GM12873 (cell line): ENCODE results near the gene MEGF9.

Experiments
- TF ChIP-seq, protein P1 (sequence below): IDR thresholded peaks from 2 replicates; pipeline ENCODE4 v1.5.1; 2012; ENCODE audit warnings: low read depth, mild to moderate bottlenecking, moderate library complexity, low read length, control low read depth; ENCODE audit not compliant: insufficient read depth; ENCODE audit errors: missing control alignments

MEGF9 gene

DNA sequence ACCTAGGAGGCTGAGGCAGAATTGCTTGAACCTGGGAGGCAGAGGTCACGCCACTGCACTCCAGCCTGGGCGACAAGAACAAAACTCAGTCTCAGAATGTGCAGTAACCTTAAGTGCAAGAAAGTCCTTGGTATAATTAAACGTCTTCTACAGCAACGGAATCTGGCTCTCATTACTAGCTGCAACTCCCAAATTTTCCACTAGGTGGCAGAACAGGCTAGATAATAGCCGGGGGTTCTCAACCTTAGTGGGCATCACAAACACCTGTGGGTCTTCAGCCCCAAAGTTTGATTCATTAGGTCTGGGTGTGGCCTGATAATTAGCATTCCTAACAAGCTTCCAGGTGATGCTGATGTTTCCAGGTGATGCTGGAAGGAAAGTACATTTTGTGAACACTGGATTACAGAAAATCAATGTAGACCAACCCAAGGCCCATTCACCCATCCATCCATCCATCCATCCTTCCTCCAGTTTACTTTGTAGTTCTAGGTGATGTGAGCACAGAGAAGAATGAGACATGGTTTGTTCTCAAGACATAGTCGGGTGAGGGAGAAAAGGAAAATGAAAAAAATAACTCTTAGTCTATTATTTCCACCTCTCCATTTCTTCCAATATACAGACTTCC lies 41.7 kb upstream of the MEGF9 start:
- TF ChIP-seq, protein P1, sequence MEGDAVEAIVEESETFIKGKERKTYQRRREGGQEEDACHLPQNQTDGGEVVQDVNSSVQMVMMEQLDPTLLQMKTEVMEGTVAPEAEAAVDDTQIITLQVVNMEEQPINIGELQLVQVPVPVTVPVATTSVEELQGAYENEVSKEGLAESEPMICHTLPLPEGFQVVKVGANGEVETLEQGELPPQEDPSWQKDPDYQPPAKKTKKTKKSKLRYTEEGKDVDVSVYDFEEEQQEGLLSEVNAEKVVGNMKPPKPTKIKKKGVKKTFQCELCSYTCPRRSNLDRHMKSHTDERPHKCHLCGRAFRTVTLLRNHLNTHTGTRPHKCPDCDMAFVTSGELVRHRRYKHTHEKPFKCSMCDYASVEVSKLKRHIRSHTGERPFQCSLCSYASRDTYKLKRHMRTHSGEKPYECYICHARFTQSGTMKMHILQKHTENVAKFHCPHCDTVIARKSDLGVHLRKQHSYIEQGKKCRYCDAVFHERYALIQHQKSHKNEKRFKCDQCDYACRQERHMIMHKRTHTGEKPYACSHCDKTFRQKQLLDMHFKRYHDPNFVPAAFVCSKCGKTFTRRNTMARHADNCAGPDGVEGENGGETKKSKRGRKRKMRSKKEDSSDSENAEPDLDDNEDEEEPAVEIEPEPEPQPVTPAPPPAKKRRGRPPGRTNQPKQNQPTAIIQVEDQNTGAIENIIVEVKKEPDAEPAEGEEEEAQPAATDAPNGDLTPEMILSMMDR, result peak; percentile 88

GRCh38 chr9:120755044-120755443 lies 40.8 kb upstream of the MEGF9 start:
- TF ChIP-seq, protein P1, result no peak

- TF ChIP-seq, protein P1, result no peak
These were observed 36.2 kb upstream of the MEGF9 start for GRCh38 chr9:120750421-120750820.

DNA sequence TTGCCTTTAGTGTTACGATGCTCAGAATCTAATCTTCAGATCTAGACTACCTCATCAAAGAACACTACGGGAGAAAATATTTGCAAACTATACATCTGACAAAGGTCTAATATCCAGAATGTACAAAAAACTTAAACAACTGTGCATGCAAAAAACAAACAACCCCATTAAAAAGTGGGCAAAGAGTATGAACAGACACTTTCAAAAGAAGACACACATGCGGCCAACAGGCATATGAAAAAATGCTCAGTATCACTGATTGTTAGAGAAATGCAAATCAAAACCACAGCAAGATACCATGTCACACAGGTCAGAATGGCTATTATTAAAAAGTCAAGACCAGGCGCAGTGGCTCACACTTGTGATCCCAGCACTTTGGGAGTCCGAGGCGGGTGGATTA lies 31.0 kb upstream of the MEGF9 start:
- TF ChIP-seq, protein P1, result no peak

GRCh38 chr9:120742951-120743416 lies 28.7 kb upstream of the MEGF9 start:
- TF ChIP-seq, protein P1, result peak; percentile 87

DNA sequence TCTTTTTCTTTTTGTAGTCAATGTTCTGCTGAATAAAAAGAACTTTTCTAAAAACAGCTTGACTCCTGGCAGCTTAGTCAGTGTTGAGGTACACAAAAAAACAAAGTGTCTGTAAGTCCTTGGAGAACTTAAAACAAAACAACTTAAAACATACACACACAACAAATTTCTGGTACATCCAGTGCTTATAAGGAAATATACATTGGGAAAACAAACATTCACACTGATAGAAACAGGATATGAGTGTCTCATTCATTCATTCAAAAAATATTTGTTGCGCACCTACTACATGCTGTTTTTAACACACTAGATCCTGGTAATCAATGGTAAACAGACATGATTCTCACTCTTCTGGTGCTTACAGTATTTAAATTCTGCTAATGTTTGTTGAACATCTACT lies 27.4 kb upstream of the MEGF9 start:
- TF ChIP-seq, protein P1, result no peak

GRCh38 chr9:120741191-120741590 lies 26.9 kb upstream of the MEGF9 start:
- TF ChIP-seq, protein P1, result no peak
